SH-SY5Y (cell line): ENCODE measurements around the gene LRRC45.

Experiments
- GATA2 ChIP-seq: IDR thresholded peaks from 2 replicates; pipeline ENCODE4 v1.6.1; 2011; ENCODE audit warnings: mild to moderate bottlenecking, low read depth, low read length
- GATA3 ChIP-seq: IDR thresholded peaks from 2 replicates; pipeline ENCODE4 v1.6.1; 2011; ENCODE audit warnings: low read depth, mild to moderate bottlenecking, low read length, moderate library complexity

- TF ChIP-seq GATA3 (no peak), GATA2 (peak; percentile 32; the same call in 1 of the 2 replicates)
Measured at GRCh38 chr17:81977211-81977808, 45.8 kb upstream of the LRRC45 start, which contains the start of gene ASPSCR1.
